ENCODE measurements around the gene SLC9A5. TPM values are rescaled to one million over a fixed set of nuclear protein-coding genes. Genes with fewer than 3 reads are reported as not detected.

SLC9A5 gene
- total and polyA plus RNA-seq, 9 of the 15 experiments (the other 6 are each of a cell fraction or from before 2014, with no cell fraction given), result 0.06 to 3.1 (median 1.2) TPM

DNA sequence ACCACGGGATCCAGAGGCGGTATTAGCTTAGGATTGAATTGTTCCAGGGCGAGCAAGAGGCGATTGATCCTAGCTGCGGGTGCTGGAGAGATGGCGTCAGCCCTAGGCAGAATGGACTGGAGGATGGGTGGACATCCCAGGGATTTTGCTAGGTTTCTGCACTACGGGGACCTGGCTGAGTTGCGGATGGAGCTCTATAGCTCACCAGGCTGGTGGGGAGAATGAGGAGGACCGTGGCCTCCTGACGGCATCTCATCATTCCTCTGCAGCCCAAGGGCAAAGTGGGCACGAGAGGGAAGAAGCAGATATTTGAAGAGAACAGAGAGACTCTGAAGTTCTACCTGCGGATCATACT is 21.2 kb upstream of the SLC9A5 start:
- DNase-seq (ENCODE audit: extremely low read depth in 1 of 4, low spot score in 3 of 4) (no peak), FAIRE-seq (no peak), ATAC-seq (no peak)
- H3K4me2 ChIP-seq (ENCODE audit: insufficient read depth, low read length), result peak overlapping the region; percentile 100
- H4K20me1 ChIP-seq (replicated peaks; ENCODE audit: control insufficient read depth, insufficient read depth, low read length), result no peaks in the 10 kb centered on the region
- POLR2A ChIA-PET, result interaction anchor here (1.0 to 2.8 kb wide), 8 partner anchors 8 to 37 kb away, joined by 3 to 31 read pairs (median 6); no protein-coding TSS in a partner anchor
- peaks cover 53% of the 10 kb centered on the region; the same call in 2 of the 3 replicates for H3K36me3 ChIP-seq (ENCODE audit: control insufficient read depth, insufficient read depth, low read length)
- peaks cover 21% of the 10 kb centered on the region for H3K79me2 ChIP-seq (ENCODE audit: control insufficient read depth, insufficient read depth, low read length)
- in situ Hi-C loops (cut with MboI), result no loop called here
- no TSS peak for BruUV-seq (replicated peaks)
- peak overlapping the region; percentile 74 for H3K27ac ChIP-seq (ENCODE audit: extremely low read depth, low read depth, low read length)
- CTCF ChIA-PET (ENCODE audit: low intra/inter-chr PET ratio), result no interaction called here
- no peaks in the 10 kb centered on the region for H3K27me3 ChIP-seq (ENCODE audit: control insufficient read depth in 2 of 2, insufficient read depth in 2 of 2, low read length in 2 of 2)
- H3K4me3 ChIP-seq, result peak overlapping the region; percentile 98
- H3K9ac ChIP-seq (ENCODE audit: insufficient read depth in 1 of 2, low read depth in 2 of 2, low read length in 2 of 2), result peak overlapping the region; percentile 94 to 97
- peaks cover 18 to 20% of the 10 kb centered on the region in 2 experiments for H3K4me1 ChIP-seq (replicated peaks in 1 of 2; ENCODE audit: control insufficient read depth in 2 of 2, insufficient read depth in 2 of 2, low read length in 2 of 2)
- intact Hi-C loops (cut with micrococcal nuclease), result loop anchor here (5.0 kb wide), 1 partner anchor 35 kb away; the partner anchor contains the start of genes E2F4 and EXOC3L1
- H3K9me3 ChIP-seq (replicated peaks; ENCODE audit: control insufficient read depth, insufficient read depth, low read depth, low read length), result no peaks in the 10 kb centered on the region
- no peaks in the 10 kb centered on the region for H3K9me1 ChIP-seq (ENCODE audit: control insufficient read depth, insufficient read depth, low read length)
- 3% methylated on average over 12 of the region's 12 CpGs for WGBS (ENCODE audit: insufficient coverage, low coverage, missing lambda C conversion rate)
- H2AFZ ChIP-seq (ENCODE audit: low read depth, low read length), result peak overlapping the region; percentile 85; the same call in 1 of the 2 replicates
- TF ChIP-seq GATAD2A (IDR thresholded peaks at IDR 0.05), result no peak
- TF ChIP-seq COPS2 (conservative IDR thresholded peaks at IDR 0.05), result no peak
- TF ChIP-seq GTF2F1 (IDR thresholded peaks at IDR 0.05; ENCODE audit: low read depth, low read length), result no peak
- no peak for TF ChIP-seq RBM25 (IDR thresholded peaks at IDR 0.05; ENCODE audit: low read depth, low read length, severe bottlenecking)
- TF ChIP-seq SAP30 (IDR thresholded peaks at IDR 0.05; ENCODE audit: borderline replicate concordance, insufficient read depth, low read depth, low read length, poor library complexity, severe bottlenecking), result no peak
- no peak for TF ChIP-seq IFI16 (CRISPR knock-in tag; IDR thresholded peaks at IDR 0.05)
- no peak for TF ChIP-seq POLR2B (IDR thresholded peaks at IDR 0.05; ENCODE audit: low read depth, partially characterized antibody)
- TF ChIP-seq, protein P1, sequence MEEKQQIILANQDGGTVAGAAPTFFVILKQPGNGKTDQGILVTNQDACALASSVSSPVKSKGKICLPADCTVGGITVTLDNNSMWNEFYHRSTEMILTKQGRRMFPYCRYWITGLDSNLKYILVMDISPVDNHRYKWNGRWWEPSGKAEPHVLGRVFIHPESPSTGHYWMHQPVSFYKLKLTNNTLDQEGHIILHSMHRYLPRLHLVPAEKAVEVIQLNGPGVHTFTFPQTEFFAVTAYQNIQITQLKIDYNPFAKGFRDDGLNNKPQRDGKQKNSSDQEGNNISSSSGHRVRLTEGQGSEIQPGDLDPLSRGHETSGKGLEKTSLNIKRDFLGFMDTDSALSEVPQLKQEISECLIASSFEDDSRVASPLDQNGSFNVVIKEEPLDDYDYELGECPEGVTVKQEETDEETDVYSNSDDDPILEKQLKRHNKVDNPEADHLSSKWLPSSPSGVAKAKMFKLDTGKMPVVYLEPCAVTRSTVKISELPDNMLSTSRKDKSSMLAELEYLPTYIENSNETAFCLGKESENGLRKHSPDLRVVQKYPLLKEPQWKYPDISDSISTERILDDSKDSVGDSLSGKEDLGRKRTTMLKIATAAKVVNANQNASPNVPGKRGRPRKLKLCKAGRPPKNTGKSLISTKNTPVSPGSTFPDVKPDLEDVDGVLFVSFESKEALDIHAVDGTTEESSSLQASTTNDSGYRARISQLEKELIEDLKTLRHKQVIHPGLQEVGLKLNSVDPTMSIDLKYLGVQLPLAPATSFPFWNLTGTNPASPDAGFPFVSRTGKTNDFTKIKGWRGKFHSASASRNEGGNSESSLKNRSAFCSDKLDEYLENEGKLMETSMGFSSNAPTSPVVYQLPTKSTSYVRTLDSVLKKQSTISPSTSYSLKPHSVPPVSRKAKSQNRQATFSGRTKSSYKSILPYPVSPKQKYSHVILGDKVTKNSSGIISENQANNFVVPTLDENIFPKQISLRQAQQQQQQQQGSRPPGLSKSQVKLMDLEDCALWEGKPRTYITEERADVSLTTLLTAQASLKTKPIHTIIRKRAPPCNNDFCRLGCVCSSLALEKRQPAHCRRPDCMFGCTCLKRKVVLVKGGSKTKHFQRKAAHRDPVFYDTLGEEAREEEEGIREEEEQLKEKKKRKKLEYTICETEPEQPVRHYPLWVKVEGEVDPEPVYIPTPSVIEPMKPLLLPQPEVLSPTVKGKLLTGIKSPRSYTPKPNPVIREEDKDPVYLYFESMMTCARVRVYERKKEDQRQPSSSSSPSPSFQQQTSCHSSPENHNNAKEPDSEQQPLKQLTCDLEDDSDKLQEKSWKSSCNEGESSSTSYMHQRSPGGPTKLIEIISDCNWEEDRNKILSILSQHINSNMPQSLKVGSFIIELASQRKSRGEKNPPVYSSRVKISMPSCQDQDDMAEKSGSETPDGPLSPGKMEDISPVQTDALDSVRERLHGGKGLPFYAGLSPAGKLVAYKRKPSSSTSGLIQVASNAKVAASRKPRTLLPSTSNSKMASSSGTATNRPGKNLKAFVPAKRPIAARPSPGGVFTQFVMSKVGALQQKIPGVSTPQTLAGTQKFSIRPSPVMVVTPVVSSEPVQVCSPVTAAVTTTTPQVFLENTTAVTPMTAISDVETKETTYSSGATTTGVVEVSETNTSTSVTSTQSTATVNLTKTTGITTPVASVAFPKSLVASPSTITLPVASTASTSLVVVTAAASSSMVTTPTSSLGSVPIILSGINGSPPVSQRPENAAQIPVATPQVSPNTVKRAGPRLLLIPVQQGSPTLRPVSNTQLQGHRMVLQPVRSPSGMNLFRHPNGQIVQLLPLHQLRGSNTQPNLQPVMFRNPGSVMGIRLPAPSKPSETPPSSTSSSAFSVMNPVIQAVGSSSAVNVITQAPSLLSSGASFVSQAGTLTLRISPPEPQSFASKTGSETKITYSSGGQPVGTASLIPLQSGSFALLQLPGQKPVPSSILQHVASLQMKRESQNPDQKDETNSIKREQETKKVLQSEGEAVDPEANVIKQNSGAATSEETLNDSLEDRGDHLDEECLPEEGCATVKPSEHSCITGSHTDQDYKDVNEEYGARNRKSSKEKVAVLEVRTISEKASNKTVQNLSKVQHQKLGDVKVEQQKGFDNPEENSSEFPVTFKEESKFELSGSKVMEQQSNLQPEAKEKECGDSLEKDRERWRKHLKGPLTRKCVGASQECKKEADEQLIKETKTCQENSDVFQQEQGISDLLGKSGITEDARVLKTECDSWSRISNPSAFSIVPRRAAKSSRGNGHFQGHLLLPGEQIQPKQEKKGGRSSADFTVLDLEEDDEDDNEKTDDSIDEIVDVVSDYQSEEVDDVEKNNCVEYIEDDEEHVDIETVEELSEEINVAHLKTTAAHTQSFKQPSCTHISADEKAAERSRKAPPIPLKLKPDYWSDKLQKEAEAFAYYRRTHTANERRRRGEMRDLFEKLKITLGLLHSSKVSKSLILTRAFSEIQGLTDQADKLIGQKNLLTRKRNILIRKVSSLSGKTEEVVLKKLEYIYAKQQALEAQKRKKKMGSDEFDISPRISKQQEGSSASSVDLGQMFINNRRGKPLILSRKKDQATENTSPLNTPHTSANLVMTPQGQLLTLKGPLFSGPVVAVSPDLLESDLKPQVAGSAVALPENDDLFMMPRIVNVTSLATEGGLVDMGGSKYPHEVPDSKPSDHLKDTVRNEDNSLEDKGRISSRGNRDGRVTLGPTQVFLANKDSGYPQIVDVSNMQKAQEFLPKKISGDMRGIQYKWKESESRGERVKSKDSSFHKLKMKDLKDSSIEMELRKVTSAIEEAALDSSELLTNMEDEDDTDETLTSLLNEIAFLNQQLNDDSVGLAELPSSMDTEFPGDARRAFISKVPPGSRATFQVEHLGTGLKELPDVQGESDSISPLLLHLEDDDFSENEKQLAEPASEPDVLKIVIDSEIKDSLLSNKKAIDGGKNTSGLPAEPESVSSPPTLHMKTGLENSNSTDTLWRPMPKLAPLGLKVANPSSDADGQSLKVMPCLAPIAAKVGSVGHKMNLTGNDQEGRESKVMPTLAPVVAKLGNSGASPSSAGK (IDR thresholded peaks at IDR 0.05), result no peak
- no peak for TF ChIP-seq ZNF253 (CRISPR knock-in tag; conservative IDR thresholded peaks at IDR 0.05)
- TF ChIP-seq SMC3 (conservative IDR thresholded peaks at IDR 0.05; ENCODE audit: insufficient read depth, low read depth, low read length), result no peak
- TF ChIP-seq ZFP30 (CRISPR knock-in tag; IDR thresholded peaks at IDR 0.05; ENCODE audit: borderline replicate concordance), result no peak
- no peak for TF ChIP-seq CAMTA2 (CRISPR knock-in tag; conservative IDR thresholded peaks at IDR 0.05)
- no peak for TF ChIP-seq SMAD2 (IDR thresholded peaks at IDR 0.05; ENCODE audit: low read depth, low read length)

All from K562 (cell line).